Esophagus squamous epithelium (tissue), 5 donors: ENCODE results near the gene ITSN1. TPM values are rescaled to one million over a fixed set of nuclear protein-coding genes. Genes with fewer than 3 reads are reported as not detected.

Source experiments
- DNase-seq: peaks from one replicate; lab custom pipeline; 2025; lab: John Stamatoyannopoulos, UW
- H3K27ac ChIP-seq, 4 donors: fragments of 200-600 bp; sonication (generic); one replicate each; pipeline ENCODE4 v1.5.1; 2016 to 2019; ENCODE audit warnings: mild to moderate bottlenecking in 1 of 4
- H3K27me3 ChIP-seq, 4 donors: fragments of 200-600 bp; sonication (generic); 1 replicate in 3 of 4; 2 replicates in 1 of 4; pipeline versions ENCODE4 v1.5.1 to v1.6.0; 2017 to 2021; ENCODE audit warnings: antibody characterized with exemption in 1 of 4
- H3K36me3 ChIP-seq, 3 donors: fragments of 200-600 bp; sonication (generic); one replicate each; pipeline ENCODE4 v1.5.1; 2016 to 2019
- H3K4me1 ChIP-seq, 3 donors: fragments of 200-600 bp; sonication (generic); one replicate each; pipeline ENCODE4 v1.5.1; 2017 to 2019
- H3K4me3 ChIP-seq, 4 donors: fragments of 200-600 bp; sonication (generic); 1 replicate in 3 of 4; 2 replicates in 1 of 4; pipeline ENCODE4 v1.5.1; 2016 to 2019; ENCODE audit warnings: mild to moderate bottlenecking in 2 of 4, moderate library complexity in 1 of 4
- H3K9me3 ChIP-seq, 3 donors: fragments of 200-600 bp; sonication (generic); one replicate each; pipeline ENCODE4 v1.5.1; 2016 to 2019
- CTCF ChIP-seq, 6 experiments: fragments of 450-650 bp in 4 of 6; fragments of 200-600 bp in 2 of 6; sonication (generic) in 2 of 6; IDR thresholded peaks; one replicate each; pipeline ENCODE4 v1.5.1; 2016 to 2019; ENCODE audit warnings: antibody characterized with exemption in 6 of 6, mild to moderate bottlenecking in 4 of 6, moderate library complexity in 4 of 6
- POLR2A ChIP-seq, 4 donors: fragments of 450-650 bp; IDR thresholded peaks; one replicate each; pipeline ENCODE4 v1.6.1; 2017; ENCODE audit warnings: antibody characterized with exemption in 4 of 4, mild to moderate bottlenecking in 4 of 4, moderate library complexity in 3 of 4
- WGBS, 2 donors: methylation state at CpG; one replicate each; pipeline ENCODE4 v1.1.5; 2018; 5-methylcytosine and 5-hydroxymethylcytosine counted together
- intact Hi-C: fragments of 100-400 bp; cut with DNase I; formaldehyde crosslinking; loops from one replicate; pipeline ENCODE4 v1.15.0; 2022
- total RNA-seq, 4 donors: library from RNA; depleted of rRNA; stranded (reverse); fragments of >200 nt; gene quantifications; one replicate each; pipeline ENCODE4 v1.1.0, GENCODE V29; 2016
- donor health status: DM: yes; HTN: yes; CAD: no.

ITSN1 gene
- total RNA-seq, 4 donors from 2014 or later = 9.5 to 27.1 (median 11.6) TPM

- no peaks in the 10 kb centered on the region for H3K36me3 ChIP-seq
- no peaks in the 10 kb centered on the region for H3K27me3 ChIP-seq
- peak overlapping the region; percentile 9 to 52 (median 28) for H3K4me3 ChIP-seq
- peak overlapping the region; percentile 83 to 94 (median 90) for H3K27ac ChIP-seq
- H3K4me1 ChIP-seq = peaks cover 23 to 59% (median 40%) of the 10 kb centered on the region in 3 donors
- intact Hi-C loops = loop anchor here (10.0 kb wide), 2 partner anchors 127 to 257 kb away; partner anchors contain the start of genes MRPS6 and SLC5A3
- DNase-seq = peak; percentile 20
- TF ChIP-seq POLR2A (IDR thresholded peaks at IDR 0.05) (no peak), CTCF (IDR thresholded peaks at IDR 0.05) (no peak)
- no peaks in the 10 kb centered on the region for H3K9me3 ChIP-seq
- WGBS, 2 donors = 6 to 17% methylated on average over 9 of the region's 9 CpGs
Measured at GRCh38 chr21:33947451-33948095, 305.3 kb downstream of the ITSN1 start.

- H3K4me3 ChIP-seq = peak overlapping the region; percentile 9 to 52 (median 28)
- intact Hi-C loops = loop anchor here (10.0 kb wide), 2 partner anchors 126 to 256 kb away; partner anchors contain the start of genes MRPS6 and SLC5A3
Measured at GRCh38 chr21:33948096-33948950, 306.0 kb downstream of the ITSN1 start.

GRCh38 chr21:33948951-33949444, 306.7 kb downstream of the ITSN1 start:
- Histone ChIP-seq H3K9me3 (no peaks in the 10 kb centered on the region), H3K36me3 (no peaks in the 10 kb centered on the region), H3K4me3 (no peak overlapping the region), H3K4me1 (peaks cover 20 to 47% (median 31%) of the 10 kb centered on the region in 3 donors), H3K27me3 (no peaks in the 10 kb centered on the region), H3K27ac (peak overlapping the region; percentile 83 to 94 (median 90))
- TF ChIP-seq POLR2A (IDR thresholded peaks at IDR 0.05) = no peak
- no peak for TF ChIP-seq CTCF (IDR thresholded peaks at IDR 0.05)
- 79 to 84% methylated on average over 7 to 9 of the region's 9 CpGs for WGBS, 2 donors
- no peak for DNase-seq
- intact Hi-C loops = loop anchor here (10.0 kb wide), 2 partner anchors 126 to 256 kb away; partner anchors contain the start of genes MRPS6 and SLC5A3

More at GRCh38 chr21:33948096-33948950, 306.0 kb downstream of the ITSN1 start:
- no peaks in the 10 kb centered on the region for H3K36me3 ChIP-seq
- WGBS, 2 donors = 16 to 23% methylated on average over 10 to 17 of the region's 17 CpGs
- peaks cover 20 to 52% (median 35%) of the 10 kb centered on the region in 3 donors for H3K4me1 ChIP-seq
- TF ChIP-seq CTCF (IDR thresholded peaks at IDR 0.05) = no peak
- TF ChIP-seq POLR2A (IDR thresholded peaks at IDR 0.05) = peak in 1 of 4 donors; percentile 45
- peak overlapping the region; percentile 83 to 94 (median 90) for H3K27ac ChIP-seq
- H3K9me3 ChIP-seq = no peaks in the 10 kb centered on the region
- DNase-seq = peak; percentile 29
- H3K27me3 ChIP-seq = no peaks in the 10 kb centered on the region

Other genes with a start within 250 kb of the ITSN1 start
- gene IFNGR2, start 239.1 kb upstream of the ITSN1 start, total RNA-seq = 10 to 100 TPM; 43.0 to 65.6 (median 61.1) TPM
- 10 to 100 TPM; 18.3 to 48.1 (median 33.6) TPM for gene TMEM50B, start 162.5 kb upstream of the ITSN1 start, total RNA-seq
- gene DNAJC28, start 150.8 kb upstream of the ITSN1 start, total RNA-seq = 1 to 10 TPM in 3 of 4 donors, under 1 TPM in 1; 0.57 to 1.9 (median 1.6) TPM
- 100 to 1,000 TPM in 2 of 4 donors, 10 to 100 TPM in 2; 38.7 to 147 (median 88.7) TPM for gene GART, start 100.4 kb upstream of the ITSN1 start, total RNA-seq
- gene SON, start 99.5 kb upstream of the ITSN1 start, total RNA-seq = 100 to 1,000 TPM; 124 to 265 (median 234) TPM
- gene DONSON, start 53.8 kb upstream of the ITSN1 start, total RNA-seq = 10 to 100 TPM in 3 of 4 donors, 1 to 10 TPM in 1; 6.1 to 13.2 (median 11.9) TPM
- gene CRYZL1, start 760 bp upstream of the ITSN1 start, total RNA-seq = 10 to 100 TPM in 3 of 4 donors, 1 to 10 TPM in 1; 7.9 to 25.7 (median 15.3) TPM